GM10248 (cell line): Measurements from ENCODE around the gene UBR2.
"Not testable (repeated sequence)": the region's sequence is repeated elsewhere in the genome, so short reads cannot be mapped to it uniquely, and the experiment has no call there.

Source experiments
- CTCF ChIA-PET: fragments of 300-600 bp; sonication (Branson Sonifier 250); formaldehyde crosslinking; extraction: SDS; loops from one replicate; lab custom pipeline; 2021; ENCODE audit warnings: antibody characterized with exemption; lab: Yijun Ruan, JAX
- POLR2A ChIA-PET: fragments of 350-650 bp; sonication (Branson Sonifier 250); formaldehyde crosslinking; extraction: SDS; loops from one replicate; lab custom pipeline; 2020; ENCODE audit warnings: antibody characterized with exemption; lab: Yijun Ruan, JAX
- DNase-seq: peaks from one replicate; pipeline ENCODE4 v3.0.0; 2012; ENCODE audit errors: extremely low spot score
- CTCF ChIP-seq: IDR thresholded peaks from 2 replicates; pipeline ENCODE4 v1.5.1; 2012; ENCODE audit warnings: mild to moderate bottlenecking, low read depth; ENCODE audit errors: extremely low read depth, missing control alignments, control extremely low read depth

UBR2 gene

DNA sequence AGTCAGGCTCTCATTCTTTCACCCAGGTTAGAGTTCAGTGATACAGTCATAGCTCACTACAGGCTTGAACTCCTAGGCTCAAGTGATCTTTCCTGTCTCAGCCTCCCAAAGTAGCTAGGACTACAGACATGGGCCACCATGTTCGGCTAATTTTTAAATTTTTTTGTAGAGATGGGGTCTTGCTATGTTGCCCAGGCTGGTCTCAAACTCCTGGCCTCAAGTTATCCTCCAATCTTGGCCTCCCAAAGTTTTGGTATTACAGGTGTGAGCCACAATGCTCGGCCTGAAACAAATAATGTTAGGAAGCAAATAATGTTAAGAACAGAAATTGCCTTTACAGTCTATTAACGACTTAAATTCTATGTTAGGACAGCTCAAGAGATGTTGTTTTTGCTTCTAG, 1.8 kb upstream of the UBR2 start:
- DNase-seq: no peak
- CTCF ChIA-PET: interaction anchor here (2.4 to 8.1 kb wide), 4 partner anchors 11 to 30 kb away, joined by 10 to 100 read pairs (median 14); no protein-coding TSS in a partner anchor
- TF ChIP-seq CTCF: no peak
- POLR2A ChIA-PET: no interaction called here

DNA sequence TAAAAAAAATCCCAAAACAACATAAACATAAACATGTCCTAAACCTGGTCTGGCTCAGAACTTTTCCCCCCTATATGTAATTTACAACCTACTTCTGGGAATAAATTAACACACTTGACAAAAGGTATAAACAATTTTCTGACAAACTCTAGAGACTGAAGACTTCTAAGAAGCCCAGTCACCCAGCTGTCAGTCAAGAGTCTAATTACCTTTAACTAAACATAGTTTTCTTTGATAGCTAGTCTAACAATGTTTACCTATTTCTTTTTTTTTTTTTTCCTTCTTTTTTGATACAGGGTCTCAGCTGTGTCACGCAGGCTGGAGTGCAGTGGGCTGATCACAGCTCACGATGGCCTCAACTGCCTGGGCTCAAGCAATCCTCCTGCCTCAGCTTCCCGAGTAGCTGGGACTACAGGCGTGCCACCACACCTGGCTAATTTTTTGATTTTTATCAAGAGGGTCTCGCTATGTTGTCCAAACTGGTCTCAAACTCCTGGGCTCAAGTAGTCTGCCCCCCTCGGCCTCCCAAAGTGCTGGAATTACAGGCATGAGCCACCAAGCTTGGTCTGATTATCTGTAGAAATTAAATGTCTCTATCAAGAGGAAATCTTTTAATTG, 932 bp upstream of the UBR2 start:
- no peak for TF ChIP-seq CTCF
- ChIA-PET CTCF (interaction anchor here (1.2 to 8.1 kb wide), 10 partner anchors 10 to 349 kb away, joined by 3 to 100 read pairs (median 6); partner anchors contain the start of gene TBCC), POLR2A (no interaction called here)
- no peak for DNase-seq

DNA sequence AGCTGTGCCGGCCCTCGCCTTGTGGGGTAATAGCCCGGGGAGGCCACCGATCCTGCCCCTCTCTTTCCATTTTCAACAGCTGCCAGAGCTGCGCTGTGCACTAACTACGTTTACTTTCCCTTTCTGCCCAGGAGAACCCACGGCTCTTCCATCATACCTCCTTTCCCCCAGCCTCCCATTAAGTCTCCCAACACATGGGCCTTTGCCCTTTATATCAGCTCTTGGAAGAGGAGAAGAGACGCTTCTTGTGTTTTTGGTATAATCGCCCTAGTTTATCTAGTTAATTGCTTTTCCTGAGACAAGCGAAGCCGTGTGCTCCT, 637 bp downstream of the UBR2 start:
- CTCF ChIA-PET: interaction anchor here (0.6 to 8.1 kb wide), 13 partner anchors 8 to 328 kb away, joined by 3 to 100 read pairs (median 5); no protein-coding TSS in a partner anchor
- POLR2A ChIA-PET: interaction anchor here (0.9 kb wide), 1 partner anchor 220 kb away, joined by 3 read pairs; no protein-coding TSS in a partner anchor

DNA sequence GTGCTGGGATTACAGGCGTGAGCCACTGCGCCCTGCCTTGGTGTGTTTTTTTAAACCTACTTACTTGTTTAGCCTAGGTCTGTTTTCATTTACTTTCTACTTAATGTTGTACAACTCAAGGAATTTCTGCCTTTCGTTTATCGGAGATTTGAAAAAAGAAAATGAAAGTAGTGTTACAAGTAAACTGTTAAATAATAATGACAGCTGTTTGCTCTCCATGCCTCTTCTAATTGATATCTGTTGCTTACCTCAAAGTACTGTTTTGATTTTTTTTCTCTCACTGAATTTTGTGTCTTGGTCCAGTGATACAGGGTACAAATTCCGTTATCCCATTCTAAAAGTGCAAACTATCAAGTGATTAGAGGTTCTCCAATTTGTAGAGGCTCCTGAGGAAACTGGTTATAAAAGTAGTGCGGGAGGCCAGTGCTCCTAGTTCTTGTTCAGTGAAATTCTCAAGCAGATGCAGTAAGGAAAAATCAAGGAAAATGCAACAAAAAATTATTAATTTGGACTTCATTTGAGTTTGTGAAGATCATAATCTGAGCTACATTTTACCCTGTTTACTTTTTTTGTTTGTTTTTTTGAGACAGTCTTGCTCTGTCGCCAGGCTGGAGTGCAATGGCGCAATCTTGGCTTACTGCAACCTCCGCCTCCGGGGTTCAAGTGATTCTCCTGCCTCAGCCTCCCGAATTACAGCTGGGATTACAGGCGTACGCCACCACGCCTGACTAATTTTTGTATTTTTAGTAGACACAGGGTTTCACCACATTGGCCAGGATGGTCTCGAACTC, 2.2 kb downstream of the UBR2 start:
- no peak for DNase-seq
- POLR2A ChIA-PET: no interaction called here
- TF ChIP-seq CTCF: no peak
- CTCF ChIA-PET: interaction anchor here (1.0 to 8.1 kb wide), 4 partner anchors 10 to 62 kb away, joined by 3 to 100 read pairs (median 3); no protein-coding TSS in a partner anchor

More for the DNA sequence above, 637 bp downstream of the UBR2 start:
- no peak for TF ChIP-seq CTCF
- DNase-seq: no peak

DNA sequence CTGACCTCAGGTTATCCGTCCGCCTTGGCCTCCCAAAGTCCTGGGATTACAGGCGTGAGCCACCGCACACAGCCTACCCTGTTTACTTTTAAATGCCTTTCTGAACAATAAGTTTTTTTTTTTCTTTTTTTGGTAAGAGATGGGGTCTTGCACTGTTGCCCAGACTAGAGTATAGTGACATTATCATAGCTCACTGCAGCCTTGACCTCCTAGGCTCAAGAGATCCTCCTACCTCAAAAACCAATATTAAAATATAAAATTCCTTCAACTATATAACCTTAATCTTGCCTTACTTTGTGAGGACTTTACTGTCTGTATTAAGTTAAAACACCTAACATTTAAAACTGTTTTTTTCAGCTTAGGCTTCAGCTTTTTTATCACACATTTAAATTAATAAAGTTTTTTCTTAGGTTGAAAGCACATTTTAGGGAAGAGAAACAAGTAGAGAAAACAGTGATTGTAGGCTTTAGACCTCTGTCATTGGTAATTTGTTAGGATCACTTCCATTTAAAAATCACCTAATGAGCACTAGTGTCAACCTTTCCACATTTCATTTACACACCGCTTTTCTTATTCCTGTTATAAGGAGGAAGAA, 2.9 kb downstream of the UBR2 start:
- no peak for TF ChIP-seq CTCF
- CTCF ChIA-PET: interaction anchor here (1.0 to 8.1 kb wide), 4 partner anchors 9 to 62 kb away, joined by 3 to 100 read pairs (median 3); no protein-coding TSS in a partner anchor
- no peak for DNase-seq
- POLR2A ChIA-PET: no interaction called here

DNA sequence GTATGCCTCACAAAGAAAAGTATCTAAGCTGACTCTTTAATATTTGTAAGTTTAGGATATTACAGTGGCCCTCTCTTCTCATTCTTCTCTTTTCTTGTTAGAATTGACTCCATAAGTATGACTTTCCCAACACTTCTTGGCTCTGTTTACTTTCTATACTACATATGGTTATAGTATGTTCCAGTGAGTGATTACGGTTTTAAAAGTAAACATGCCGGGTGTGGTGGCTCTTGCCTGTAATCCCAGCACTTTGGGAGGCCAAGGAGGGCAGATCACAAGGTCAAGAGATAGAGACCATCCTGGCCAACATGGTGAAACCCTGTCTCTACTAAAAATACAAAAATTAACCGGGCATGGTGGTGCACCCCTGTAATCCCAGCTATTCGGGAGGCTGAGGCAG, 3.4 kb downstream of the UBR2 start:
- CTCF ChIA-PET: interaction anchor here (1.6 to 8.1 kb wide), 2 partner anchors 20 to 35 kb away, joined by 3 to 100 read pairs; no protein-coding TSS in a partner anchor
- POLR2A ChIA-PET, DNase-seq: not testable (repeated sequence)
